ENCODE data around the gene IQCC.

The IQCC gene

DNA sequence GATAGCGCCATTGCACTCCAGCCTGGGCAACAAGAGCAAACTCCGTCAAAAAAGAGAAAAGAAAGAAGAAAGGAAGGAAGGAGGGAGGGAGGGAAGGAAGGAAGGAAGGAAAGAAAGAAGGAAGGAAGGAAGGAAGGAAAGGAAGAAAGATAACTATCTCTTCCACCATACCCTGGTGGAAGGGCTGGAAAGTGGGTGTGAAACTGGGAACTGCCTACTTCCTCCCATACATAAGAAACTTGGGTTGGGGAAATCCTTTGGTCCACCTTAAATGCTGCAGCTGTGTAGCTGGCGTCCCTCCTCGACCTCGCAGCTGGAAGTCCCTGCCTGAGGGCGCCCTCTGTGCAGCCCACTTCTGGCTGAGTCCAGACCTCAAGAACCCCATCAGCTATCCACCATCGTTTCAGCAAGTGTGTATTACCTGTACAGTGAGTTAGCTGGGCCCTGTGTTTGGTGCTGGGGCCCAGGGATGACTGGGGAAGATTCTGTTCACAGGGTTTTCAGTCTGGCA, 36.9 kb downstream of the IQCC start:
- Mint-ChIP-seq H3K4me3 (peak overlapping the region; percentile 55 to 93 (median 92)), H3K27ac (peak overlapping the region; percentile 65 to 77 (median 71)), H3K27me3 (ENCODE audit: low read depth) (no peaks in the 10 kb centered on the region), H3K4me1 (peaks cover 17% of the 10 kb centered on the region), H3K36me3 (ENCODE audit: low read depth) (no peaks in the 10 kb centered on the region), H3K9me3 (no peaks in the 10 kb centered on the region)
- TF ChIP-seq, protein P1, sequence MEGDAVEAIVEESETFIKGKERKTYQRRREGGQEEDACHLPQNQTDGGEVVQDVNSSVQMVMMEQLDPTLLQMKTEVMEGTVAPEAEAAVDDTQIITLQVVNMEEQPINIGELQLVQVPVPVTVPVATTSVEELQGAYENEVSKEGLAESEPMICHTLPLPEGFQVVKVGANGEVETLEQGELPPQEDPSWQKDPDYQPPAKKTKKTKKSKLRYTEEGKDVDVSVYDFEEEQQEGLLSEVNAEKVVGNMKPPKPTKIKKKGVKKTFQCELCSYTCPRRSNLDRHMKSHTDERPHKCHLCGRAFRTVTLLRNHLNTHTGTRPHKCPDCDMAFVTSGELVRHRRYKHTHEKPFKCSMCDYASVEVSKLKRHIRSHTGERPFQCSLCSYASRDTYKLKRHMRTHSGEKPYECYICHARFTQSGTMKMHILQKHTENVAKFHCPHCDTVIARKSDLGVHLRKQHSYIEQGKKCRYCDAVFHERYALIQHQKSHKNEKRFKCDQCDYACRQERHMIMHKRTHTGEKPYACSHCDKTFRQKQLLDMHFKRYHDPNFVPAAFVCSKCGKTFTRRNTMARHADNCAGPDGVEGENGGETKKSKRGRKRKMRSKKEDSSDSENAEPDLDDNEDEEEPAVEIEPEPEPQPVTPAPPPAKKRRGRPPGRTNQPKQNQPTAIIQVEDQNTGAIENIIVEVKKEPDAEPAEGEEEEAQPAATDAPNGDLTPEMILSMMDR (IDR thresholded peaks at IDR 0.05; ENCODE audit: unreplicated experiment in 3 of 3) = no peak

DNA sequence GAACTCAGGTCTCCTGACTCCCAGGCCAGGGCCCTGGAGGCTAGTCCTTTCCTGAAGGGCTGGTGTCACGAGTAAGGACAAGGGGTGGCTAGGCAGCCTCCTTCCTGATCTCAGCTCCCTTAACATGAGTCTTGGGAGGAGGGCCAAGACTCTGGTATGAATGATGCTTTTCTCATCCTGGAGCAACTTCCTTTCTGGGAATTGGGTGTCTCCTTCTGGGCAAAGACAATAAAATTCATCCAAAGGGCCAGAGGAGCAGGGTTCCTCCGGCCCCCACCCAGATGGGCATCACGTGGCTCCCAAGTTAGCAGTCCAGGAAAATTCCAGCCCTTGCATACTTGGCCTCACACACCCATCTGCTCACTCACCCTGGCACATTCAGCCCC, 41.4 kb downstream of the IQCC start, which contains the start of gene FAM167B:
Gene FAM167B (plus strand): TSS at position 335 of the 386 bp plus-strand sequence. CDS start 200 bp downstream, outside the sequence.
- peaks cover 8% of the 10 kb centered on the region for H3K27me3 Mint-ChIP-seq (ENCODE audit: low read depth)
- TF ChIP-seq, protein P1 (IDR thresholded peaks at IDR 0.05; ENCODE audit: unreplicated experiment in 3 of 3) = no peak

DNA sequence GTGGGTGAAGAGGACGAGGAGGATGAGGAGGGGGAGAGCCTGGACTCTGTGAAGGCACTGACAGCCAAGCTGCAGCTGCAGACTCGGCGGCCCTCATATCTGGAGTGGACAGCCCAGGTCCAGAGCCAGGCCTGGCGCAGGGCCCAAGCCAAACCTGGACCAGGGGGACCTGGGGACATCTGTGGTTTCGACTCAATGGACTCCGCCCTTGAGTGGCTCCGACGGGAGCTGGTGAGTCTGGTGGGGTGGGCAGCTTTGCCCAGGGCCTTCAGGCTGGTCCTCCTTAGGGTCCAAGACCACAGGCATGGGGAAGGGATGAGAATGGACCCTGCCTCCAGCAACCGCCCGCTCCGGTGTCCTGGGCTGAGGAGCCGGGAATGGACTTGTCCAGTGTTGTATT, 42.0 kb downstream of the IQCC start:
- H3K27me3 Mint-ChIP-seq (ENCODE audit: low read depth) = peaks cover 12% of the 10 kb centered on the region
- peaks cover 37% of the 10 kb centered on the region for H3K4me1 Mint-ChIP-seq
- peak overlapping the region in 1 of 3 experiments; percentile 28 for H3K27ac Mint-ChIP-seq
- TF ChIP-seq, protein P1 (IDR thresholded peaks at IDR 0.05; ENCODE audit: unreplicated experiment in 3 of 3) = no peak
- H3K4me3 Mint-ChIP-seq = no peak overlapping the region
- H3K36me3 Mint-ChIP-seq (ENCODE audit: low read depth) = no peaks in the 10 kb centered on the region
- H3K9me3 Mint-ChIP-seq = no peaks in the 10 kb centered on the region

More for the DNA sequence above, 41.4 kb downstream of the IQCC start, which contains the start of gene FAM167B:
- Mint-ChIP-seq H3K9me3 (no peaks in the 10 kb centered on the region), H3K36me3 (ENCODE audit: low read depth) (no peaks in the 10 kb centered on the region), H3K4me3 (peak within 1 kb of the TSS in 1 of 3 experiments; percentile 18), H3K4me1 (peaks cover 34% of the 10 kb centered on the region), H3K27ac (peak within 1 kb of the TSS; percentile 28 to 47 (median 31))

DNA sequence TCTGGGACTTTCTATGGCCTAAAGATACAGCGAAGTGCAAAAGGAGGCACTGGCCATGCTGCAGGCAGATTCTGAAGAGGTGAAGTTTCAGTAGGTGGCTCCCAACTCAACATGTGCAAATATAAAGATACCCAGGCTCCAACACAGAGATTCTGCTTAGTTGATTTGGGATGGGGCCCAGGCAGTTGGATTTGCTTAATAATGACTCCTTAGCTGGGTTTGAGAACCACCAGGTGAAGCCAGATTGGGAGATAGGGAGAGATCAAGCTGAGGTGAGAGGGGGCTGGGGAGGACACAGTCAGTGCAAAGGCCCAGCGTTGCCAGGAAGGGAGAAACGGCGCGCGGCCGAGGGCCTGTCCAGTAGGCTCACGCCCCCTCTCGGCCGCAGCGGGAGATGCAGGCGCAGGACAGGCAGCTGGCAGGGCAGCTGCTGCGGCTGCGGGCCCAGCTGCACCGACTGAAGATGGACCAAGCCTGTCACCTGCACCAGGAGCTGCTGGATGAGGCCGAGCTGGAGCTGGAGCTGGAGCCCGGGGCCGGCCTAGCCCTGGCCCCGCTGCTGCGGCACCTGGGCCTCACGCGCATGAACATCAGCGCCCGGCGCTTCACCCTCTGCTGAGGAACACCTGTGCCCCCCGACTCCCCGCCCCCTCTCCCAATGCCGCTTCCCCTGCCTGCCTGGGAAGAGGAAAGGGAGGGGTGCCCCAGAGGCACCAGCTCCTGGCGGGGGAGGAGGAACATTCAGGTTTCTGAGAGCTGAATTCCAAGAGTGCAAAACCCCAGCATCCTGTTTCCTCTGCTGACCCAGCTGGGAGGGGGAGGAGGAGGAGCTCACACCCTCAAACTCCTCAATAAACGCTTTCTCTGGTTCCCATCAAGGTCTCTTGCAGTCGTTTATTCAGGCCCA, 42.8 kb downstream of the IQCC start:
- Mint-ChIP-seq H3K27me3 (ENCODE audit: low read depth) (peaks cover 14% of the 10 kb centered on the region), H3K27ac (peak overlapping the region; percentile 3 to 30 (median 28)), H3K36me3 (ENCODE audit: low read depth) (no peaks in the 10 kb centered on the region), H3K4me3 (peak overlapping the region in 1 of 3 experiments; percentile 18), H3K9me3 (no peaks in the 10 kb centered on the region), H3K4me1 (peaks cover 35% of the 10 kb centered on the region)
- TF ChIP-seq, protein P1 (IDR thresholded peaks at IDR 0.05; ENCODE audit: unreplicated experiment in 3 of 3) = peak; percentile 81 to 86 (median 84)

DNA sequence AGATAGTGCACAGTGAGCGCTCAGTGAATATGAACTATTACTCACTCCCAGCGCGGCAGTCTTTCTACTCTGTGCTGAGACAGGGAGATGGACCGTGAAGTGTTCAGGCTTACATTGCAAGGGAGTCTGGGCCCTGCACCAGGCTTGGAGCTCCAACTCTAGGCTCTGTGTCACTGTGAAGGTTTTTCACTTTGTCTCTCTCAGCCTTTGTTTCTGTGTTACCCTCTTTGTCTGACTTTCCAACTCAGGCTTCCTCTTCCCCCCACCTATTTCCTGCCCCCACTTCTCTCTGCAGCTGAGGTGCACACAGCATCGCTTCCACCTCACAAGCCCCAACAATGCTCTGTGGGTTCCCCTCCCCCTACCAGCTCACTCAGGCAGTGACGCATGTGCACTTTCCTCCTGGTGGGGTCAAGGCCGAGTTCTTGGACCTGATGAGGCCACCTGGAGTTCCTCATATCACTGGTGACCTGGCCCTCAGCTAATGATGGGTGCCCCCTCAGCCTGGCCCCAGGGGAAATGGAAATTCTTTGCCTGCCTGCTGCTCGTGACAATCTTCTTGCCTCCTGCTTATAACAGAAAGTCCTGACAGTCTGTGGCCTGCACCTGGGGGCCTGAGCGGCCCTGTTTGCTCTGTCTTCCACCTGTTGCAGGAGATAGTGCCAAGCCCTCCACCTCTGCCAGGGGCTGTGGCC, 44.5 kb downstream of the IQCC start:
- Mint-ChIP-seq H3K27me3 (ENCODE audit: low read depth) (peaks cover 14% of the 10 kb centered on the region), H3K4me1 (peaks cover 35% of the 10 kb centered on the region), H3K27ac (peak overlapping the region; percentile 60 to 84 (median 67)), H3K36me3 (ENCODE audit: low read depth) (no peaks in the 10 kb centered on the region), H3K4me3 (peak overlapping the region in 1 of 3 experiments; percentile 3), H3K9me3 (no peaks in the 10 kb centered on the region)
- TF ChIP-seq, protein P1 (IDR thresholded peaks at IDR 0.05; ENCODE audit: unreplicated experiment in 3 of 3) = no peak

Measured in nephron (organoid).